B cell (primary cell): ENCODE results near the gene WBP2. TPM values are rescaled to one million over a fixed set of nuclear protein-coding genes. Genes with fewer than 3 reads are reported as not detected.

Experiments
- ATAC-seq: fragments of 200-7000 bp; cut with Tn5 transposase; one replicate; pipeline ENCODE4 v1.10.0; 2021; ENCODE audit warnings: low read depth, mild to moderate bottlenecking, moderate number of reproducible peaks, moderate library complexity
- CTCF ChIA-PET: fragments of 350-600 bp; sonication (Branson Sonifier 250); formaldehyde crosslinking; loops from one replicate; lab custom pipeline; 2021; ENCODE audit warnings: antibody characterized with exemption, inconsistent platforms; lab: Charles Lee
- POLR2A ChIA-PET: fragments of 350-600 bp; sonication (Branson Sonifier 250); formaldehyde crosslinking; loops from one replicate; lab custom pipeline; 2021; ENCODE audit warnings: antibody characterized with exemption; lab: Charles Lee
- DNase-seq: peaks from one replicate; pipeline ENCODE4 v3.0.0; 2013
- H2AFZ ChIP-seq: 2 replicates; pipeline ENCODE4 v1.6.1; 2012; ENCODE audit warnings: mild to moderate bottlenecking, low read depth, low read length; ENCODE audit not compliant: insufficient read depth, poor library complexity, severe bottlenecking
- H3K27ac ChIP-seq, 2 donors: 1 replicate in 1 of 2; 2 replicates in 1 of 2; pipeline ENCODE4 v1.5.1; 2012 to 2013; ENCODE audit warnings: low read length in 2 of 2, mild to moderate bottlenecking in 2 of 2, moderate library complexity in 1 of 2
- H3K27me3 ChIP-seq, 4 experiments: fragments of 200-600 bp in 1 of 4; sonication (generic) in 1 of 4; replicated peaks in 1 of 4; 1 replicate in 2 of 4; 2 replicates in 2 of 4; pipeline versions ENCODE4 v1.6.1 to v1.7.0; 2013 to 2016; ENCODE audit warnings: low read length in 3 of 4, mild to moderate bottlenecking in 2 of 4, mixed read lengths in 1 of 4, moderate library complexity in 1 of 4; ENCODE audit not compliant: insufficient read depth in 4 of 4, control insufficient read depth in 3 of 4; ENCODE audit errors: control extremely low read depth in 1 of 4
- H3K36me3 ChIP-seq, 2 experiments: replicated peaks in 1 of 2; 1 replicate in 1 of 2; 2 replicates in 1 of 2; pipeline versions ENCODE4 v1.6.1 to v1.7.1; 2013; ENCODE audit warnings: low read length in 1 of 2; ENCODE audit not compliant: insufficient read depth in 2 of 2, control insufficient read depth in 1 of 2; ENCODE audit errors: control extremely low read depth in 1 of 2, extremely low read depth in 1 of 2
- H3K4me1 ChIP-seq, 2 donors: fragments of 200-600 bp in 1 of 2; sonication (generic) in 1 of 2; 1 replicate in 1 of 2; 2 replicates in 1 of 2; pipeline versions ENCODE4 v1.5.1 to v1.6.1; 2013 to 2017; ENCODE audit warnings: low read length in 2 of 2; ENCODE audit not compliant: control insufficient read depth in 2 of 2, insufficient read depth in 2 of 2
- H3K4me2 ChIP-seq: replicated peaks from 2 replicates; pipeline ENCODE3; 2012; ENCODE audit warnings: mild to moderate bottlenecking, low read depth, low read length; ENCODE audit not compliant: poor library complexity, severe bottlenecking
- H3K4me3 ChIP-seq, 5 experiments: fragments of 200-600 bp in 1 of 5; sonication (generic) in 1 of 5; 1 replicate in 3 of 5; 2 replicates in 2 of 5; pipeline versions ENCODE4 v1.5.1 to v1.7.0; 2011 to 2016; ENCODE audit warnings: low read length in 4 of 5, mild to moderate bottlenecking in 4 of 5, low read depth in 2 of 5, control low read depth in 1 of 5, moderate library complexity in 1 of 5; ENCODE audit not compliant: insufficient read depth in 1 of 5; ENCODE audit errors: control extremely low read depth in 1 of 5, extremely low read depth in 1 of 5
- H3K79me2 ChIP-seq: fragments of 200-600 bp; sonication (generic); one replicate; pipeline ENCODE4 v1.6.0; 2016; ENCODE audit warnings: low read length; ENCODE audit not compliant: control insufficient read depth, insufficient read depth
- H3K9ac ChIP-seq: fragments of 200-600 bp; sonication (generic); 2 replicates; pipeline ENCODE4 v1.6.1; 2017; ENCODE audit warnings: mild to moderate bottlenecking, low read length, moderate library complexity
- H3K9me3 ChIP-seq, 3 donors: one replicate each; pipeline versions ENCODE4 v1.6.1 to v1.7.1; 2013; ENCODE audit warnings: low read length in 2 of 3; ENCODE audit not compliant: control insufficient read depth in 2 of 3, insufficient read depth in 1 of 3; ENCODE audit errors: control extremely low read depth in 1 of 3
- H4K20me1 ChIP-seq: 2 replicates; pipeline ENCODE4 v1.6.0; 2012; ENCODE audit warnings: mild to moderate bottlenecking, low read length; ENCODE audit not compliant: insufficient read depth, control insufficient read depth, poor library complexity, severe bottlenecking
- H3K27ac Mint-ChIP-seq: one replicate; pipeline ENCODE4 v1.8.0; 2021; ENCODE audit warnings: mixed read lengths
- H3K27me3 Mint-ChIP-seq: one replicate; pipeline ENCODE4 v1.8.0; 2021; ENCODE audit warnings: mixed read lengths
- H3K4me1 Mint-ChIP-seq: one replicate; pipeline ENCODE4 v1.8.0; 2021; ENCODE audit warnings: mixed read lengths
- H3K4me3 Mint-ChIP-seq: one replicate; pipeline ENCODE4 v1.8.0; 2021; ENCODE audit warnings: mixed read lengths
- H3K9me3 Mint-ChIP-seq: one replicate; pipeline ENCODE4 v1.8.0; 2022; ENCODE audit warnings: mixed read lengths; ENCODE audit not compliant: insufficient read depth
- EZH2 ChIP-seq: IDR thresholded peaks from 2 replicates; pipeline ENCODE4 v1.6.1; 2012; ENCODE audit warnings: borderline replicate concordance, low read depth, mild to moderate bottlenecking, moderate library complexity, low read length; ENCODE audit not compliant: insufficient read depth, poor library complexity, severe bottlenecking
- WGBS: methylation state at CpG from one replicate; pipeline ENCODE4 v1.1.5; 2013; ENCODE audit warnings: missing lambda C conversion rate; ENCODE audit not compliant: insufficient coverage; 5-methylcytosine and 5-hydroxymethylcytosine counted together
- intact Hi-C: fragments of 100-400 bp; cut with micrococcal nuclease; formaldehyde crosslinking; loops from one replicate; pipeline ENCODE4 v1.10.0; 2022
- polyA plus RNA-seq: library from polyadenylated mRNA; depleted of rRNA; stranded (reverse); fragments of >200 nt; gene quantifications from 2 replicates; pipeline ENCODE4 v1.2.3, GENCODE V29; 2012
- total RNA-seq, 2 donors: library from RNA; stranded (reverse); fragments of 120-200 nt in 1 of 2; gene quantifications; 1 replicate in 1 of 2; 2 replicates in 1 of 2; pipeline versions ENCODE4 v1.2.3 to v1.2.4, GENCODE V29; 2013 to 2022
- TF ChIP-seq, protein P1 (sequence below): fragments of 200-600 bp; IDR thresholded peaks from one replicate; pipeline ENCODE4 v1.8.0; 2022; ENCODE audit warnings: antibody characterized with exemption, mild to moderate bottlenecking

The WBP2 gene
- total and polyA plus RNA-seq, 2 donors (not counting 1 experiment from before 2014, with no cell fraction given) = 88.6 to 140 TPM

DNA sequence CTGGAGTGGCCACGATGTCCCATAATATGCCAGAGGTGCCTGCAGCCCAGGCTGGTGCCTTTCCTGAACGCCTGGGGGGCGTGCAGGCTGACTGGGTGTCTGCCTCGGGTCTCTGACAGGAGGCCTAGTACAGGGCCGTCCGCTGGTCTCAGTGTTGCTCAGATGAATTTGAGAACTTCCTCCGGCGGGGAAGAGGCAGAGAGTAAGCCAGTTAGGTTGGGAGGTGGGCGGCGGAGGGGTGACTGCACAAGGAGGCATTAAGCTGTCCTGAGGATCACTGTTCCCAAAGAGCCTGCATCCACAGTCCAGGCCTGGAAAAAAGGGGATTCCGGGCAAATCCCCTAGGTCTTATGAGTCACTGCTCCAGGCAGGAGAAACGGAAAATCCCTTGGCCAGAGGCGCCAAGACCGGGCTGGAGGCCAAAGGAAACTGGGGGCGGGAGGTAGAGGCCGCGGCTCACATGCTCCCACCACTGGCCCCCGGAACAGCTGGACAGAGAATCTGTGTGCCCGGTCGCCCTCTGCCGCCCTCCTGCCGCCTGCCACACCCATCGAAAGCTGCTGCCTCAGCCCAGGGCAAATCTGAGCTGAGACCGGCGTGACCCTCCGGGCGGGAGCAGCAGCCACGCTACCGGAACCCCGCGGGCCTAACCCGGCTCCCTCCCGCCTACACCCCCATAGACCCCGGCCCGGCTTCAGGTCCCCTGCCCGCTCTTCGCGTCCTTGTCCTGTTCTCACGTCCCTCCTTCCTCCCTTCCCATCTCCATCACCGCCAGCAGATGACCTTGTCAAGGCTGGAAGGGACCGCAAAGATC, 22.0 kb upstream of the WBP2 start:
- Mint-ChIP-seq H3K4me3 (peak overlapping the region; percentile 90), H3K27me3 (peaks cover 4% of the 10 kb centered on the region), H3K9me3 (no peaks in the 10 kb centered on the region), H3K27ac (peak overlapping the region; percentile 91), H3K4me1 (peaks cover 35% of the 10 kb centered on the region)
- Histone ChIP-seq H3K27ac (peak overlapping the region; percentile 44 to 55), H3K27me3 (peaks cover 0 to 7% (median 1%) of the 10 kb centered on the region in 4 experiments), H3K9ac (peak overlapping the region; percentile 76), H3K79me2 (no peaks in the 10 kb centered on the region), H3K4me2 (peak overlapping the region; percentile 98), H3K4me1 (peaks cover 30 to 44% of the 10 kb centered on the region in 2 donors), H3K36me3 (no peaks in the 10 kb centered on the region), H3K9me3 (no peaks in the 10 kb centered on the region), H2AFZ (peak overlapping the region; percentile 94), H3K4me3 (peak overlapping the region in 4 of 5 experiments; percentile 46 to 69 (median 52)), H4K20me1 (no peaks in the 10 kb centered on the region)
- WGBS = 20% methylated on average over 41 of the region's 41 CpGs
- DNase-seq (peak; percentile 51), ATAC-seq (peak; percentile 15)
- POLR2A ChIA-PET = interaction anchor here (0.7 to 3.3 kb wide), 6 partner anchors 19 to 99 kb away, joined by 3 to 24 read pairs (median 5); partner anchors contain the start of genes MRPL38, TRIM65 and WBP2
- intact Hi-C loops = loop anchor here (1.0 to 5.0 kb wide), 5 partner anchors 13 to 35 kb away; partner anchors contain the start of genes MRPL38, TRIM65, UNC13D and WBP2
- CTCF ChIA-PET = interaction anchor here (0.6 to 5.6 kb wide), 13 partner anchors 9 to 112 kb away, joined by 3 to 52 read pairs (median 5); partner anchors contain the start of genes GALK1, TRIM65, UNC13D and UNK
- TF ChIP-seq, protein P1, sequence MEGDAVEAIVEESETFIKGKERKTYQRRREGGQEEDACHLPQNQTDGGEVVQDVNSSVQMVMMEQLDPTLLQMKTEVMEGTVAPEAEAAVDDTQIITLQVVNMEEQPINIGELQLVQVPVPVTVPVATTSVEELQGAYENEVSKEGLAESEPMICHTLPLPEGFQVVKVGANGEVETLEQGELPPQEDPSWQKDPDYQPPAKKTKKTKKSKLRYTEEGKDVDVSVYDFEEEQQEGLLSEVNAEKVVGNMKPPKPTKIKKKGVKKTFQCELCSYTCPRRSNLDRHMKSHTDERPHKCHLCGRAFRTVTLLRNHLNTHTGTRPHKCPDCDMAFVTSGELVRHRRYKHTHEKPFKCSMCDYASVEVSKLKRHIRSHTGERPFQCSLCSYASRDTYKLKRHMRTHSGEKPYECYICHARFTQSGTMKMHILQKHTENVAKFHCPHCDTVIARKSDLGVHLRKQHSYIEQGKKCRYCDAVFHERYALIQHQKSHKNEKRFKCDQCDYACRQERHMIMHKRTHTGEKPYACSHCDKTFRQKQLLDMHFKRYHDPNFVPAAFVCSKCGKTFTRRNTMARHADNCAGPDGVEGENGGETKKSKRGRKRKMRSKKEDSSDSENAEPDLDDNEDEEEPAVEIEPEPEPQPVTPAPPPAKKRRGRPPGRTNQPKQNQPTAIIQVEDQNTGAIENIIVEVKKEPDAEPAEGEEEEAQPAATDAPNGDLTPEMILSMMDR = no peak
- no peak for TF ChIP-seq EZH2
